A549 treated with CORT108297 at 1 μM for 4 hours (cell line): ENCODE measurements around the gene WDR93. TPM values are rescaled to one million over a fixed set of nuclear protein-coding genes. Genes with fewer than 3 reads are reported as not detected.

ENCODE experiments used
- total RNA-seq: library from RNA; stranded (reverse); fragments of 200-300 nt; extraction: Qiagen RNA extraction; gene quantifications from 5 replicates; pipeline ENCODE4 v1.2.3, GENCODE V29; 2022

Gene WDR93
- total RNA-seq, result 0.11 to 0.23 TPM (median 0.14 TPM) in 5 replicates

DNA sequence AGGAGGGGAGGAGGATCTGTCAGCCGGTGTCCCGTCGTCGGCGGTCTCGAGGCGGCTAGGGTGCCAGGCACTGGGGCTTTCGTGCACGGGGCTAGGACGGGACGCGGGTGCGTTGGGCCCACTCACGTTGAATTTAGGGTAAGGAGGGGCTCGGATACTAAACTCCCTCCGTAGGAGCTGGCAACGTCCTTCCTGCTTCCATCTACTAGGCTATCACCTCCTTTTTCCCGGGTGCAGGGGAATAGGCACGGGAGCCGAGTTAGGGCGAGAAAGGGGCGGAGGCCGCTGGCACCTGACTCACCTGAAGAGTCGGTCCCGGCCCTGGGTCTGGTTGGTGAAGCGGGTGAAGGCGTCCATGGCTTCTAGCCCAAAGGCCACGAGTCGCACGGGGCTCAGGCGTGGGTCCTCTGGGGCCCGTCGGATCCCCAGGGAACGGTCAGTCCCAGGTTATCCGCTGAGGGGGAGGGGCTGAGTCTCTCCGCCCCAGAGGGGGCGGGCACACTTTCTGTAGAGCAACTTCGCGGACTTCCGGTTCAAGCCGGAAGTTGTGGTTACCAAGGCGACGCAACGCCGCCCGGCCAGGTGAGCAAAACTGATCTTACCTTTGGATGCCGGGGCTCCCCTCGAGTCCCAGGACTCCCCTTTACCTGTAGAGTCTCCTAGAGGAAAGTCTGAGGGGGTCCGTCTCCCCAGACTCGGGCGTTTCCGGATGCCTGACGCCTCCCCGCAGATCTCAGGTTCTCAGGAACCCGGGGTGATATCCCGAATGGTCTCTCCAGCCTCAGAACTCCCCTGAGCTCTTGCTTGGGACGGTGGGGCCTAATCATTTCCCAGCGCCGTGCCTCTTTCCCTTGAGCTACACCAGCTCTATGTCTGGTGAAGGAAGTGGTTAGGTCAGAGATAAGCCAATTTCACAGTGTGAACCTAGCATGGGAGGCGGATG lies at the start of gene WDR93, which contains the start of gene PEX11A:
TSS of gene WDR93 (plus strand) at position 536 of the 943 bp plus-strand sequence. CDS start 10,936 bp downstream, outside the sequence.
TSS of gene PEX11A (minus strand) at position 479 of the 943 bp plus-strand sequence. CDS start at position 357, 122 bp downstream.

GRCh38 chr15:89654847-89655805 lies 35.5 kb upstream of the WDR93 start, which contains the start of gene KIF7:
Gene KIF7, minus strand, starts transcription at chr15:89655467. Its CDS starts 2,537 bp downstream, at chr15:89652930.

DNA sequence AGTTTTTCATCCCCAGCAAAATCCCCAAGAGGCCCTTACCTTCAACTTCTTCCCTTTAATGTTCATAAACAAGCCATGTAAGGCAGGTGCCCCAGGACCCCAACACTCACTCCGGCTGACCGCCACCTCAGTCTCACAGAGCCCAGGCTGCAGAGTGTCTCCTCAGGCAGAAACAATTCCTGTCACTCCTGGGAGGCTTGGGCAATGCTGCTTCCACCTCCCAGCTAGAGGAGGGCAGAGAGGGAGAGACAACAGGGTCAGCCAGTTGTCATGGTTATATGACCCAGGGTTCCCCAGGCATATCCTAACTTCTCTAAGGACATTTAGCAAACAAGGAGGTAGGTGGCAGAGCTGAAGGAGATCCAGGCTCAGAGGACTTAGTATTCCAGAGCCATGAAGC lies 11.4 kb upstream of the WDR93 start, which contains the start of gene PLIN1:
TSS of gene PLIN1 (minus strand) at position 156 of the 400 bp plus-strand sequence. CDS start 1,878 bp downstream, outside the sequence.

GRCh38 chr15:89750560-89751542 lies 60.2 kb downstream of the WDR93 start, which contains the start of gene MESP1:
Gene MESP1, minus strand, starts transcription at chr15:89751249. Its CDS starts 18 bp downstream, at chr15:89751231.

GRCh38 chr15:89776274-89777072 lies 85.9 kb downstream of the WDR93 start, which contains the start of gene MESP2:
Gene MESP2, plus strand, starts transcription at chr15:89776332. Its CDS starts 26 bp downstream, at chr15:89776358.

Other genes with a start within 250 kb of the WDR93 start
- 37.1 to 45.3 TPM (median 39.8 TPM) in 5 replicates for gene RHCG, start 194.2 kb upstream of the WDR93 start, total RNA-seq
- 11.1 to 14.7 TPM (median 13.5 TPM) in 5 replicates for gene TICRR, start 115.3 kb upstream of the WDR93 start, total RNA-seq
- gene KIF7, start 35.3 kb upstream of the WDR93 start, total RNA-seq, result 3.5 to 5.1 TPM (median 4.4 TPM) in 5 replicates
- 0.06 to 0.25 TPM (median 0.08 TPM) in 5 replicates for gene PLIN1, start 11.4 kb upstream of the WDR93 start, total RNA-seq
- 5.9 to 7.4 TPM (median 7.0 TPM) in 5 replicates for gene PEX11A, start 57 bp upstream of the WDR93 start, total RNA-seq
- 1.7 to 8.5 TPM (median 8.0 TPM) in 5 replicates for gene MESP1, start 60.4 kb downstream of the WDR93 start, total RNA-seq
- 0.10 to 0.81 TPM (median 0.47 TPM) in 5 replicates for gene MESP2, start 85.5 kb downstream of the WDR93 start, total RNA-seq
- 37.6 to 48.1 TPM (median 44.0 TPM) in 5 replicates for gene ANPEP, start 124.0 kb downstream of the WDR93 start, total RNA-seq
- gene AP3S2, start 203.2 kb downstream of the WDR93 start, total RNA-seq, result 34.8 to 82.2 TPM (median 38.8 TPM) in 5 replicates
- 10.3 to 13.7 TPM (median 12.1 TPM) in 5 replicates for gene ARPIN, start 222.1 kb downstream of the WDR93 start, total RNA-seq